ENCODE measurements around the gene WDR35.

- TF ChIP-seq POLR2AphosphoS5 (IDR thresholded peaks at IDR 0.05; ENCODE audit: low read depth, low read length) = no peak
- TF ChIP-seq POLR2A (IDR thresholded peaks at IDR 0.05; ENCODE audit: low read depth, low read length) = no peak
- TF ChIP-seq TAF1 (IDR thresholded peaks at IDR 0.05; ENCODE audit: low read depth, low read length) = no peak
- TF ChIP-seq SPI1 (IDR thresholded peaks at IDR 0.05; ENCODE audit: low read depth, low read length) = no peak
- TF ChIP-seq PAX5 (IDR thresholded peaks at IDR 0.05; ENCODE audit: insufficient read depth, low read length, severe bottlenecking) = no peak
These were observed 18.8 kb upstream of the WDR35 start for GRCh38 chr2:20008703-20009102.
